Keratinocyte (primary cell): ENCODE data around the gene CDHR2. TPM values are rescaled to one million over a fixed set of nuclear protein-coding genes. Genes with fewer than 3 reads are reported as not detected.

ENCODE experiments used
- DNase-seq: peaks from one replicate; pipeline ENCODE4 v3.0.0-alpha.2; 2011; ENCODE audit warnings: low read depth, missing footprints, low spot score
- FAIRE-seq: peaks from 2 replicates; lab custom pipeline; 2011; peaks lifted over from hg19 to GRCh38; lab: Jason Lieb, UNC
- H2AFZ ChIP-seq: 2 replicates; pipeline ENCODE4 v1.6.0; 2012; ENCODE audit warnings: low read length, control low read depth, inconsistent platforms; ENCODE audit not compliant: control insufficient read depth
- H3K27ac ChIP-seq: 2 replicates; pipeline ENCODE4 v1.5.1; 2011; ENCODE audit warnings: low read length; ENCODE audit not compliant: control insufficient read depth, insufficient read depth
- H3K27me3 ChIP-seq: 3 replicates; pipeline ENCODE4 v1.6.0; 2011; ENCODE audit warnings: low read length; ENCODE audit not compliant: control insufficient read depth, insufficient read depth; ENCODE audit errors: extremely low read depth
- H3K36me3 ChIP-seq, 2 experiments: 2 replicates in 1 of 2; 3 replicates in 1 of 2; pipeline ENCODE4 v1.5.1; 2011; ENCODE audit warnings: low read length in 2 of 2, mild to moderate bottlenecking in 1 of 2; ENCODE audit not compliant: control insufficient read depth in 2 of 2, insufficient read depth in 2 of 2; ENCODE audit errors: extremely low read depth in 1 of 2
- H3K4me1 ChIP-seq: 3 replicates; pipeline ENCODE4 v1.5.1; 2011; ENCODE audit warnings: low read length; ENCODE audit not compliant: control insufficient read depth, insufficient read depth; ENCODE audit errors: extremely low read depth
- H3K4me2 ChIP-seq: 3 replicates; pipeline ENCODE4 v1.6.0; 2011; ENCODE audit warnings: low read depth, low read length; ENCODE audit not compliant: control insufficient read depth, insufficient read depth; ENCODE audit errors: extremely low read depth
- H3K4me3 ChIP-seq, 3 experiments: fragments of 200-600 bp in 1 of 3; sonication (generic) in 1 of 3; 2 replicates in 2 of 3; 3 replicates in 1 of 3; pipeline ENCODE4 v1.5.1; 2011 to 2016; ENCODE audit warnings: low read length in 3 of 3, mild to moderate bottlenecking in 3 of 3, control low read depth in 2 of 3, inconsistent platforms in 1 of 3, low read depth in 1 of 3, mixed read lengths in 1 of 3, mixed run types in 1 of 3, moderate library complexity in 1 of 3; ENCODE audit not compliant: control insufficient read depth in 2 of 3, insufficient read depth in 2 of 3; ENCODE audit errors: extremely low read depth in 1 of 3
- H3K79me2 ChIP-seq: 2 replicates; pipeline ENCODE4 v1.6.0; 2012; ENCODE audit warnings: low read length; ENCODE audit not compliant: control insufficient read depth, insufficient read depth
- H3K9ac ChIP-seq: 3 replicates; pipeline ENCODE4 v1.6.0; 2011; ENCODE audit warnings: low read length; ENCODE audit not compliant: control insufficient read depth, insufficient read depth; ENCODE audit errors: extremely low read depth
- H3K9me1 ChIP-seq: 3 replicates; pipeline ENCODE4 v1.6.0; 2011; ENCODE audit warnings: low read length; ENCODE audit not compliant: control insufficient read depth, insufficient read depth; ENCODE audit errors: extremely low read depth
- H3K9me3 ChIP-seq: 2 replicates; pipeline ENCODE4 v1.5.1; 2012; ENCODE audit warnings: low read depth, low read length; ENCODE audit not compliant: control insufficient read depth
- H4K20me1 ChIP-seq: 3 replicates; pipeline ENCODE4 v1.6.0; 2011; ENCODE audit warnings: low read length; ENCODE audit not compliant: control insufficient read depth, insufficient read depth; ENCODE audit errors: extremely low read depth
- EZH2 ChIP-seq: IDR thresholded peaks from one replicate; pipeline ENCODE4 v1.6.1; 2012; ENCODE audit warnings: inconsistent platforms, mild to moderate bottlenecking, low read length, moderate library complexity
- dilution Hi-C: fragments of 300-500 bp; cut with MboI; formaldehyde crosslinking; loops from one replicate; pipeline ENCODE4 v1.7.0; 2020; ENCODE audit warnings: low sequenced_read_pairs; ENCODE audit not compliant: extremely low pct_ligation_motif_present
- polyA plus RNA-seq, 5 experiments: library from polyadenylated mRNA; depleted of rRNA in 3 of 5; stranded (reverse) in 3 of 5; stranded (forward) in 1 of 5; unstranded in 1 of 5; fragments of >200 nt; gene quantifications; 1 replicate in 1 of 5; 2 replicates in 3 of 5; 3 replicates in 1 of 5; pipeline versions ENCODE4 v1.2.1 to v1.2.3, GENCODE V29; 2011 to 2012; ENCODE audit warnings: missing spikeins in 2 of 5, low read depth in 1 of 5, low replicate concordance in 1 of 5
- TF ChIP-seq, protein P1 (sequence below), 3 experiments: IDR thresholded peaks in 1 of 3; conservative IDR thresholded peaks in 1 of 3; optimal IDR thresholded peaks in 1 of 3; 2 replicates in 2 of 3; 3 replicates in 1 of 3; pipeline versions ENCODE3 to v1.5.1; 2011; ENCODE audit warnings: low read length in 3 of 3, mild to moderate bottlenecking in 3 of 3, moderate library complexity in 2 of 3, control low read depth in 1 of 3, inconsistent platforms in 1 of 3; ENCODE audit not compliant: insufficient read depth in 2 of 3; ENCODE audit errors: extremely low read depth in 1 of 3

Gene CDHR2
- polyA plus RNA-seq, 1 donor (not counting 4 experiments of a cell fraction or from before 2014, with no cell fraction given): not detected

DNA sequence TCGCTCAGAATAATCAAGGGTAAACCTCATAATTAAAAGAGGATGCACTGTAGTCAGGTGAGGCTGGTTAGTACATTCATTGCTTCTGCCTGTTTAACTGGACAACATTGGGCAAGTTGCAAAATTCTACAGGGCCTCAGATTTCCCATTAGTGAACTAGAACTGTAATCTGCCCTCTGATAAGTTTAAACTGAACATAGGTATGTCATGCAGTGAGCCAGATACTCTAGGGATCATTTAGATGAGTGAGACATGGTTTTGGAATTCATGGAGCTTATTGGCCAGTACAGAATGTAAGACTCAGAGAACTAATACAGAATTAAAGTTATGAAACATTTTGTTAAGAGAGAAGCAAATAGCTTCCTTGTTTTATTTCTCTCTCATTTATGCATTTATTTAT, 47.8 kb upstream of the CDHR2 start:
- TF ChIP-seq, protein P1, sequence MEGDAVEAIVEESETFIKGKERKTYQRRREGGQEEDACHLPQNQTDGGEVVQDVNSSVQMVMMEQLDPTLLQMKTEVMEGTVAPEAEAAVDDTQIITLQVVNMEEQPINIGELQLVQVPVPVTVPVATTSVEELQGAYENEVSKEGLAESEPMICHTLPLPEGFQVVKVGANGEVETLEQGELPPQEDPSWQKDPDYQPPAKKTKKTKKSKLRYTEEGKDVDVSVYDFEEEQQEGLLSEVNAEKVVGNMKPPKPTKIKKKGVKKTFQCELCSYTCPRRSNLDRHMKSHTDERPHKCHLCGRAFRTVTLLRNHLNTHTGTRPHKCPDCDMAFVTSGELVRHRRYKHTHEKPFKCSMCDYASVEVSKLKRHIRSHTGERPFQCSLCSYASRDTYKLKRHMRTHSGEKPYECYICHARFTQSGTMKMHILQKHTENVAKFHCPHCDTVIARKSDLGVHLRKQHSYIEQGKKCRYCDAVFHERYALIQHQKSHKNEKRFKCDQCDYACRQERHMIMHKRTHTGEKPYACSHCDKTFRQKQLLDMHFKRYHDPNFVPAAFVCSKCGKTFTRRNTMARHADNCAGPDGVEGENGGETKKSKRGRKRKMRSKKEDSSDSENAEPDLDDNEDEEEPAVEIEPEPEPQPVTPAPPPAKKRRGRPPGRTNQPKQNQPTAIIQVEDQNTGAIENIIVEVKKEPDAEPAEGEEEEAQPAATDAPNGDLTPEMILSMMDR (optimal IDR thresholded peaks at IDR 0.05 in 1 of 3, IDR thresholded peaks at IDR 0.05 in 1 of 3, conservative IDR thresholded peaks at IDR 0.05 in 1 of 3; ENCODE audit: extremely low read depth in 1 of 3, insufficient read depth in 2 of 3, low read length in 3 of 3): no peak
- no peak for TF ChIP-seq EZH2
- no peaks in the 10 kb centered on the region for H3K9me3 ChIP-seq
- peaks cover 8 to 33% of the 10 kb centered on the region in 2 experiments for H3K36me3 ChIP-seq
- H3K79me2 ChIP-seq: no peaks in the 10 kb centered on the region
- H3K4me3 ChIP-seq: no peak overlapping the region
- H3K4me1 ChIP-seq: peaks cover 14% of the 10 kb centered on the region
- no peak overlapping the region for H3K9ac ChIP-seq
- DNase-seq: no peak
- H2AFZ ChIP-seq: no peak overlapping the region
- H3K4me2 ChIP-seq: no peak overlapping the region
- no peak overlapping the region for H3K27ac ChIP-seq
- FAIRE-seq: no peak
- H3K9me1 ChIP-seq: no peaks in the 10 kb centered on the region
- no peaks in the 10 kb centered on the region for H4K20me1 ChIP-seq
- no peaks in the 10 kb centered on the region for H3K27me3 ChIP-seq
- dilution Hi-C loops: no loop called here

DNA sequence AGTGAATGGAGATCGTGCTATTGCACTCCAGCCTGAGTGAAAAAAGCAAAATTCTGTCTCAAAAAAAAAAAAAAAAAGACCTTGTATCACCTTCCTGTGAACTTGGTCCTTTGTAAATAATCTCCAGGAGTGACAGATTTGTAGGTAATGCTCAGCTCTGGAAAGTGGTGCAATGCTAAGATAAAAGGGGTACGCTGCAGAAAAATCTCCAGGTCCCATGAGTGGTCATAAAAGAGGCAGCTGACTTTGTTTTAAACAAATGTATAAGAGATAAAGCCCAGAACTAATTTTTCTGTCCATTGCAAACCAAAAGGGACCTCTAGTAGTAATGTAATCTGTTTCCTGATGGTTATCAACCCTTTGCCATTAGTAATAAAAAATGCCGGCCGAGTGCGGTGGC, 45.6 kb upstream of the CDHR2 start:
- TF ChIP-seq, protein P1 (optimal IDR thresholded peaks at IDR 0.05 in 1 of 3, IDR thresholded peaks at IDR 0.05 in 1 of 3, conservative IDR thresholded peaks at IDR 0.05 in 1 of 3; ENCODE audit: extremely low read depth in 1 of 3, insufficient read depth in 2 of 3, low read length in 3 of 3): no peak
- no peak for TF ChIP-seq EZH2
- no peaks in the 10 kb centered on the region for H3K79me2 ChIP-seq
- no peak overlapping the region for H3K4me3 ChIP-seq
- DNase-seq (no peak), FAIRE-seq (no peak)
- no peaks in the 10 kb centered on the region for H3K27me3 ChIP-seq
- no peaks in the 10 kb centered on the region for H3K9me3 ChIP-seq
- H3K9ac ChIP-seq: no peak overlapping the region
- no peak overlapping the region for H2AFZ ChIP-seq
- dilution Hi-C loops: no loop called here
- H3K4me2 ChIP-seq: no peak overlapping the region
- H3K27ac ChIP-seq: no peak overlapping the region
- H3K36me3 ChIP-seq: peaks cover 21 to 32% of the 10 kb centered on the region in 2 experiments
- peaks cover 3% of the 10 kb centered on the region for H3K4me1 ChIP-seq
- H4K20me1 ChIP-seq: no peaks in the 10 kb centered on the region
- H3K9me1 ChIP-seq: no peaks in the 10 kb centered on the region
